LNCaP clone FGC (cell line): ENCODE measurements around the gene PPP5C.

ENCODE experiments used
- DNase-seq: peaks from one replicate; pipeline ENCODE4 v3.0.0-alpha.2; 2011; ENCODE audit warnings: low read depth
- H3K4me3 ChIP-seq: 2 replicates; pipeline ENCODE4 v1.5.1; 2011; ENCODE audit warnings: mild to moderate bottlenecking, low read depth, low read length, control low read depth
- TF ChIP-seq, protein P1 (sequence below): IDR thresholded peaks from 2 replicates; pipeline ENCODE4 v1.5.1; 2012; ENCODE audit warnings: mild to moderate bottlenecking; ENCODE audit not compliant: control insufficient read depth, insufficient read depth; ENCODE audit errors: extremely low read depth

Gene PPP5C

DNA sequence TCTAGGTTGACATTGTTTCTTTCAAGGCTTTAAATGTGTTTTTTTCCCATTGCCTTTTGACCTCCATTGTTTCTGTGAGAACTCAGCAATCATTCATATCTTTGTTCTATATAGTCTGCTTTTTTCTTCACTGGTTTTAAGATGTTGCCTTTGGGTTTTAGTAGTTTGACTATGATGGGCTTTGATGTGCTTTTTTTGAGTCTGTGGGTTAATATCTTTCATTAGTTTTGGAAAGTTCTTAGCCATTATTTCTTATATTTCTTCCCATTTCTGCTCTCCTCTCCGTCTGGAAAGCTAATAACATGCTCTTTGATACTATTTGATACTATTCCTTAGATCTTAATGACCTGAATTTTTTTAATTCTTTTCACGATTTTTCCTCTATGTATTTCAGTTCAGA is 33.8 kb downstream of the PPP5C start:
- TF ChIP-seq, protein P1, sequence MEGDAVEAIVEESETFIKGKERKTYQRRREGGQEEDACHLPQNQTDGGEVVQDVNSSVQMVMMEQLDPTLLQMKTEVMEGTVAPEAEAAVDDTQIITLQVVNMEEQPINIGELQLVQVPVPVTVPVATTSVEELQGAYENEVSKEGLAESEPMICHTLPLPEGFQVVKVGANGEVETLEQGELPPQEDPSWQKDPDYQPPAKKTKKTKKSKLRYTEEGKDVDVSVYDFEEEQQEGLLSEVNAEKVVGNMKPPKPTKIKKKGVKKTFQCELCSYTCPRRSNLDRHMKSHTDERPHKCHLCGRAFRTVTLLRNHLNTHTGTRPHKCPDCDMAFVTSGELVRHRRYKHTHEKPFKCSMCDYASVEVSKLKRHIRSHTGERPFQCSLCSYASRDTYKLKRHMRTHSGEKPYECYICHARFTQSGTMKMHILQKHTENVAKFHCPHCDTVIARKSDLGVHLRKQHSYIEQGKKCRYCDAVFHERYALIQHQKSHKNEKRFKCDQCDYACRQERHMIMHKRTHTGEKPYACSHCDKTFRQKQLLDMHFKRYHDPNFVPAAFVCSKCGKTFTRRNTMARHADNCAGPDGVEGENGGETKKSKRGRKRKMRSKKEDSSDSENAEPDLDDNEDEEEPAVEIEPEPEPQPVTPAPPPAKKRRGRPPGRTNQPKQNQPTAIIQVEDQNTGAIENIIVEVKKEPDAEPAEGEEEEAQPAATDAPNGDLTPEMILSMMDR: no peak
- DNase-seq: no peak
- H3K4me3 ChIP-seq: no peak overlapping the region

- TF ChIP-seq, protein P1: no peak
- no peak for DNase-seq
- H3K4me3 ChIP-seq: no peak overlapping the region
These were observed 34.5 kb downstream of the PPP5C start for GRCh38 chr19:46381346-46381745.

DNA sequence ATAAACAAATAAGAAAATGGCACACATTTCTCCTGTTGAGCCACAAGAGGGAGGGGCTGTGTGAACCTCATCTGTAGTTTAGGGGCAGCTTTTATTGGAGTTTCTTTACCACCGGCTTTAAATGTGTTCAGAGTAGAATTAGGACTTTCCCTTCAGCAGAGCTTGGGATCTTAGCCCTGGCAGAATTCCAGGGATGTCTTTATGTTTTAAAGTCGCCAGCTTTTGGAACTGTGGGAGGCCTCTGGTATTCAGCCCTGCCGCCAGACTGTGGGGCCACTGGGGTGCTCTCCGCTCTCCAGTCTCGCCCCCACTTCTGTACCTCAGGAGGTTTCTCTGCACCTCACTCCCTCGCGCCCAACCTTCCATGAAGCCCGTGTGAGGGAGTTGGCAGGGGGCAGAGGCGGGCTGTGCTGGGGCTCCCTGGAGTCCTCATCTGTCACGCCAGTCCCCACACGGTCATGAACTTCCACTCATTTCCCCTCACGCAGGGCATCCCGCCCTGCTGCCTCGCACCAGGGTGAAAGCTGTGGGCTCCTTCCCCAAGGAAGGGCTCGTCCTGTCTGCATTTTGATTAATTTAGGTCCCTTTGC is 35.0 kb downstream of the PPP5C start:
- no peak overlapping the region for H3K4me3 ChIP-seq
- no peak for DNase-seq
- TF ChIP-seq, protein P1: no peak

DNA sequence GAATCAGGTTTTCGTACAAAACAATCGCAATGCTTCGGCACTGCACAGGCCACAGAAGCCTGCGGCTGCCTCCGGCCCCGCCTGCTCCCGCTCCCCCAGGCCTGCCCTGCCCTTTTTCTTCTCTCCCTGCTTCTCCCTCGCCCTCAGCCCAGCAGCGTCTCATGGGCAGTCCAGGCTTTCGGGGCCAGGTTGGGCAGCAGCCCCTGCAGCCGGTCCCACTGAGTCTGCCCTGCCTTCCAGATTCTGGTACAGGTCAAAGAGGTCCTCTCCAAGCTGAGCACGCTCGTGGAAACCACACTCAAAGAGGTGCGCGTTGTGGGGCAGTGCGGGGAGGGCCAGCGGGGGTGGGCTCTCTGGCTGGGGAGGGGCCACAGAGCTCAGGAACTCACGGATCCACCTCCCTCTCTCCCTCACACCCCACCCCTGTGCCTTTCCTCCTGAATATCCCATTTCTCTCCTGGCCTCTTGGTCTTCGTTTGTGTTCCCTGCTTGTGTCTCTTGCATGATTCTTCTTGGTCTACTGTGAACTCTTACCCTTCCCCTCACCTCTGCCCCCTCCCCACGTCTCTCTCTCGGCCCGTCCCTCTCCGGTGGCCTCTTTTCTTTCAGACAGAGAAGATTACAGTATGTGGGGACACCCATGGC is 36.4 kb downstream of the PPP5C start:
- DNase-seq: no peak
- H3K4me3 ChIP-seq: no peak overlapping the region
- TF ChIP-seq, protein P1: no peak

DNA sequence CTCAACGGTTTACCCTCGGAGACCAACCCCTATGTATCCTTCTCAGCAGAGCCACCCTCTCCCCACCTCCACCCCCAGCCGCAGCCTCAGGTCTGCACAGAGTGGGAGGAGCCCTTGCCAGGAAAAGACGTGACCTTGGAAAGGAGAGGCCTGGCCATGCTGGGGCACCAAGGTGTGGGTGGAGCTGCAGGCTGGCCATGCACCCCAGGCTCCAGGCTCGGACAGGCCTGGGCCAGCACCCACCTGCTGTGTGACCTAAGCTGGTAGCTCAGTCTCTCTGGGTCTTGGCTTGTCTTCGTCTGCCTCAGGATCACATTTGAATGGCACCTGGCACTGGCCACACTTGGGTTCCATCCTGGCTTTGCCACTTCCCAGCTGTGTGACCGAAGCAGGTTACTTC is 37.0 kb downstream of the PPP5C start:
- DNase-seq: no peak
- TF ChIP-seq, protein P1: no peak

GRCh38 chr19:46384396-46384795 is 37.5 kb downstream of the PPP5C start:
- no peak for DNase-seq
- TF ChIP-seq, protein P1: no peak
- no peak overlapping the region for H3K4me3 ChIP-seq

More for the DNA sequence above, 37.0 kb downstream of the PPP5C start:
- H3K4me3 ChIP-seq: no peak overlapping the region

- DNase-seq: no peak
- no peak overlapping the region for H3K4me3 ChIP-seq
- TF ChIP-seq, protein P1: no peak
These were observed 38.7 kb downstream of the PPP5C start for GRCh38 chr19:46385636-46386035.
